ENCODE measurements around the gene ZNF665.

GRCh38 chr19:53183146-53183764 is 9.9 kb downstream of the ZNF665 start:
- TF ChIP-seq, protein P1, sequence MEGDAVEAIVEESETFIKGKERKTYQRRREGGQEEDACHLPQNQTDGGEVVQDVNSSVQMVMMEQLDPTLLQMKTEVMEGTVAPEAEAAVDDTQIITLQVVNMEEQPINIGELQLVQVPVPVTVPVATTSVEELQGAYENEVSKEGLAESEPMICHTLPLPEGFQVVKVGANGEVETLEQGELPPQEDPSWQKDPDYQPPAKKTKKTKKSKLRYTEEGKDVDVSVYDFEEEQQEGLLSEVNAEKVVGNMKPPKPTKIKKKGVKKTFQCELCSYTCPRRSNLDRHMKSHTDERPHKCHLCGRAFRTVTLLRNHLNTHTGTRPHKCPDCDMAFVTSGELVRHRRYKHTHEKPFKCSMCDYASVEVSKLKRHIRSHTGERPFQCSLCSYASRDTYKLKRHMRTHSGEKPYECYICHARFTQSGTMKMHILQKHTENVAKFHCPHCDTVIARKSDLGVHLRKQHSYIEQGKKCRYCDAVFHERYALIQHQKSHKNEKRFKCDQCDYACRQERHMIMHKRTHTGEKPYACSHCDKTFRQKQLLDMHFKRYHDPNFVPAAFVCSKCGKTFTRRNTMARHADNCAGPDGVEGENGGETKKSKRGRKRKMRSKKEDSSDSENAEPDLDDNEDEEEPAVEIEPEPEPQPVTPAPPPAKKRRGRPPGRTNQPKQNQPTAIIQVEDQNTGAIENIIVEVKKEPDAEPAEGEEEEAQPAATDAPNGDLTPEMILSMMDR (conservative IDR thresholded peaks at IDR 0.05; ENCODE audit: low read depth, low read length): no peak
- TF ChIP-seq EZH2 (IDR thresholded peaks at IDR 0.05; ENCODE audit: low read length, unreplicated experiment): no peak
